ENCODE results near the gene MLEC.

- TF ChIP-seq CTCF (IDR thresholded peaks at IDR 0.05), result no peak
- no peak for TF ChIP-seq POLR2A (IDR thresholded peaks at IDR 0.05)
These were observed 25.7 kb downstream of the MLEC start for GRCh38 chr12:120712610-120713009.
